Heart left ventricle (tissue), 13 donors: ENCODE measurements around the gene KTI12.

Experiments used
- CTCF ChIP-seq, 12 donors: fragments of 200-600 bp; sonication (generic) in 4 of 12; IDR thresholded peaks; one replicate each; pipeline versions ENCODE4 v1.5.0 to v1.8.0; 2018 to 2022; ENCODE audit warnings: antibody characterized with exemption in 12 of 12, mild to moderate bottlenecking in 5 of 12
- POLR2A ChIP-seq, 2 donors: fragments of 450-650 bp; IDR thresholded peaks; one replicate each; pipeline ENCODE4 v1.6.1; 2017; ENCODE audit warnings: antibody characterized with exemption in 2 of 2, mild to moderate bottlenecking in 2 of 2, moderate library complexity in 2 of 2
- donor health status: ischemic (EF 13 %, LVEDD 7.1; RV severe dilation, severe dysfunction).
- donor health status: DM: no; HTN: yes; CAD: no.
- donor health status: DM: no; HTN: no; CAD: no.
- donor health status: ischemic (EF 25% LVEDD 6.9; RV normal size, moderate dysfunction).
- donor health status: ischemic (EF 25% LVEDD 5.7; RV mildly dilated, moderate dysfunction).
- donor health status: ischemic (EF 35%, LVEDD 5.7; RV mildly dilated, moderate dysfunction).
- donor health status: nonischemic (EF 11% LVEDD 7.7; RV severe dilation, severe dysfunction).
- donor health status: DM: yes; HTN: yes; CAD: no.
- donor health status: PGD.
- donor health status: ischemic (EF 29% LVEDD 5.4; RV normal size, mild dysfunction).
- donor health status: nonischemic (EF 23%, LVEDD 6.1; RV moderate dilation, normal function).

DNA sequence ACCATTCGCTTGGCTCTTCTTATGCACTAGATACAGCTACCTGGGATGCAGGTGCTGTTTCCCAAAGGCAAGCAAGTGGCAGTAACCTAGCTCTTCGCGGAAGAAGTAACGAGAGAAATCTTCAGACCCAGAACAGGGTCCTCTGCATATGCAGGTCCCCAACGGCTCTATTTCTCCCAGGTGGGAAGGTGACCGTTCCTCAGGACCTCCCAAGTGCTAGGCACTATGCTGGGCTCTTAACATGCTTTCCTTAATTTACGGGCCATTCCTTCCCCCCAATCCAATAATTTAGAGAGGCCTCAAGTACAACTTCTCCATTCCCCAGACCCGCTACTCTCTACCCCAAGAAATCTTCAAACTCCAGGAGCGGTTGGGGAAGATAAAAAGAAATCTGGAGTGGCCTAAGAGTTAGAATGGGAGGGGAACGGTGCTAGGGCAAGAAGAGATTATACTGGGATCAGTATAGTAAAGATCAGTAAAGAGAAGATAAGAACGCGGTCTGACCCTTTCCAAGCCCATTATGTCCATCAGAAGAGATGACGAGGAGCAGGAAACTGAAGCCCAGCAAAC is 21.0 kb upstream of the KTI12 start:
- no peak for TF ChIP-seq CTCF (IDR thresholded peaks at IDR 0.05)
- TF ChIP-seq POLR2A (IDR thresholded peaks at IDR 0.05), result no peak
